Muscle of back (tissue), 11 donors: ENCODE data around the gene MYO5C. TPM values are rescaled to one million over a fixed set of nuclear protein-coding genes. Genes with fewer than 3 reads are reported as not detected.

Experiments
- DNase-seq, 3 donors: peaks; one replicate each; pipeline versions ENCODE4 v3.0.0 to v3.0.0-alpha.2; 2013
- polyA plus RNA-seq, 10 donors: library from polyadenylated mRNA; unstranded; fragments of 120-200 nt; gene quantifications; one replicate each; pipeline ENCODE4 v1.2.1, GENCODE V29; 2013; ENCODE audit not compliant: insufficient read length in 10 of 10

MYO5C gene
- polyA plus RNA-seq, 10 donors = 4.0 to 11.8 (median 6.7) TPM

DNA sequence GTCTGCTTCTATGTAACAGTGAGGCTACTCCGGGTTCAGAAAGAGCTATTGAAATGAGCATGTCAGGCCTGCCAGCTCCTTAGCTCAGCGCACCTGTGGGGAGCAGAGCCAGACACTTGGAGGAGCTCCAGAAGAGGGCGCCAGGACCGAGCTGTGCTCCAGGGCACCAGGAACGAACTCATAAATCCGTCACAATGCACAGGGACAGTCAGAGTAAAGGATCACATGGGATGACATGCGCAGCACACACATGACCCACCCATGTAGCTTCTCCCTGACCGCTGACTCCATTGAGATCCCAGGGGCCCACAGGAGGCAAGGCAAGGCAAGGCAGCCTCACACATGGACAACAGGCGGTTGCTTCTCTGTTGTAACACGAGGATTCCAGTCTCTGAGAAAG, 78.4 kb downstream of the MYO5C start:
- DNase-seq = no peak

DNA sequence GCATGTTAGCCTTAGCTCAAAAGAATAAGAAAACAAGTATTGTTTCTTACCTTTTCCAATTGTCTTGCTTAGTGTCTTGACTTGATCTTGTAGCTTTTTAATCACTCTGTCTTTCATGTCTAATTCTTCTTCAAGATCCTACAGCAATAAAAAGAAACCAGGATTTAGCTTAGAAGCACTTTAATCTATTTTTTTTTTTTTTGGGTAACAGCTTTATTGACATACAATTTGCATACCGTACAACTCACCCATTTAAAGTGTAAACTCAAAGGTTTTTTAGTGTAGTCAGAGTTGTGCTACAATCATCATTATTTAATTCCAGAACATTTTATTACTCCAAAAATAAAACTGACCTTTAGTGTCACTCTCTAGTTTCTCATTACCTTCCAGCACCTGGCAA, 81.1 kb downstream of the MYO5C start:
- DNase-seq = no peak

DNA sequence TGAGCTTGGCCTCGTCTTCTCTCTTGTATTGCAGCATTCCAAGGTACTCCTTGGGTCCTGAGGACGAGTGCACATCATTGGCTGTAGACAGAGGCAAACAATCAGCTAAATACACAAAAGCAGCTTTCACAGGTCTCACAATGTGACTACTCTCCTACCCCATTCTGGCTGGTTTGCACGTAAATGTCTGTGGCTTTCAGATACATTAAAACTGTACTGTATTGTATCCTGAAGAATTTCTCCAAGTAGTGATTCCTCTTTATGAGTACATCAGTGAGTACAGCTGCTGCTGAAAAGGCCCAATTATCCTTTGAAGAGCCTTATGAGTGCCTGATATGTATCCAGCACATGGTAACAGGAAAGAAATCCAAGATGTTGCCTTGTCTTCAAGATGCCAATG, 82.4 kb downstream of the MYO5C start:
- DNase-seq = no peak

DNA sequence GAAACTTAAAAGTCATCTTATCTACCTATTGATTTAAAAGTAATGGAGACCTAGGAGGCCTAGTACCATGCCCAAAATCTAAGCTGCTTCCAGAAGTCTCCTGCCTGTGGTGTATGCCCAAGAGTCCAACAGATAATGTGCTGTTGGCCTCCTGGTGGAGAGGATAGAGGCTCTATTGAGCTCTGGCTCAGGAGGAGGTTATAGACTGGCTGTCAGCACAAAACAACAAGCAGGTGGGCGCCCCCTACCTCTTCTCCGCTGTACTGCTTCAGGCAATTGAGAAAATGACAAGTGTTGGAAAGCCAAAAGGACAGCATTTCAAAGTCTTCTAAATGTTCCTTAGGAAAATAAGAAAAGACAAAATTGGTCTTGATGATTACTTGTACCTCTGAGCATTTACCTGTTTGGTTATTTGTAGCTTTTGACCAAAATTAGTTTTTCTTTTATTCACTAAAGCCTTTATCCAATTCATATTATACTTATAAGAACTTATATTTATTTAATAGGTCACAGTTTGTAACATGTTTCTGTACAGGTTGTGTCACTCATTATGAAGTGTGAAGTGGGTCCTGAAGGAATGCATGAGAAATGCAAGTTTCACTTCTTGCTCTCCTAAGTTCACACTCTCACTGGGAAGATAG, 87.2 kb downstream of the MYO5C start:
- peak in 2 of 3 donors; percentile 32 to 45 for DNase-seq

DNA sequence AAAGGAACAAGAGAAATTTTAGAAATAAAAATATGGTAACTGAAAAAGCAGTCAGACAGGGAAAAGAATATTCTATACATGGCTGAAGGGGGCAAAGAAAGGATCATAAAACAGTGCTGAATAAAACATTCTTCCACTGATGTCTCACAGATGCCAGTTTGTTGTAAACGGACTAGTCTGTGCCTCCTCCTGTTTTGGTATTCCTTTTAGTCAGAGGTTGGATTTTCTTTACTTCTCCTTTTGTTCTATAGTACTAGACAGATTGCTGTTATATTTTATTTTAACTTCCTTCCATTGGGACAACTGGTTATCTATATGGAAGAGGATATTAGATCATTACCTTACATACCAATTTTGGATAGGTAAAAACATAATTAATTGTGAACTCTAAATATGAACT, 88.4 kb downstream of the MYO5C start:
- DNase-seq = no peak

DNA sequence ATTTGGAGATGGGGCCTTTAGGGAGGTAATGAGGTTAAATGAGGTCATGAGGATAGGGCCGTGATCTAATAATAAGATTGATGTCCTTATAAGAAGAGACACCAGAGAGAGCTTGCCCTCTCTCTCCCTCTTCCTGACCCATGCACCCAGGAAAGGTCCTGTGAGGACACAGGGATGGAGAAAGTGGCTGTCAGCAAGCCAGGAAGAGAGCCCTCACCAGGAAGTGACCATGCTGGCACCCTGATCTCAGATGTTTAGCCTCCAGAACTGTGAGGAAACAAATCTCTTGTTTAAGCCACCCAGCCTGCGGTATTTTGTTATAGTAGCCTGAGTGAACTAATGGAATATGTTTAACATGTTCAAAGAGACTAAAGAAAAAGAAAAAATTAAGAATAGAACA, 89.2 kb downstream of the MYO5C start:
- DNase-seq = no peak

DNA sequence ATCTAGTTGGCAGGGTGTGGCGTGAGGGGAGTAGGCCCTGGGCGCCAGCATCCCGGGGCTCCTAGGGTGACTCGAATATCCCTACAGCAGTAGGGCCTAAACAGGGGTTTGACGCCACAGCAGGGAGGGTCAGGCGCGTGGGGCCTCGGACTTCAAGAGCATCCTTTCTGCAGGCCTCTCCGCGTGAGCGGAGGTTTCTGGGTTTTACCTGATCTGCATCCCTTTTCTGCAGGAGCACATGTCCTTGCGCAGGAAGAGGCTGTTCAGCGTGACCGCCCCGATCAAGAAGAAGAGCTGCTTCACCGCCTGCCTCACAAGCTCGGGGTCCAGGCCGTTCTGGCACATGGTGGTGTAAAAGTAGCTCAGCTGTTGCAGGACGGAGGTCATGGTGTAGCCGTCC, 90.9 kb downstream of the MYO5C start:
- no peak for DNase-seq

DNA sequence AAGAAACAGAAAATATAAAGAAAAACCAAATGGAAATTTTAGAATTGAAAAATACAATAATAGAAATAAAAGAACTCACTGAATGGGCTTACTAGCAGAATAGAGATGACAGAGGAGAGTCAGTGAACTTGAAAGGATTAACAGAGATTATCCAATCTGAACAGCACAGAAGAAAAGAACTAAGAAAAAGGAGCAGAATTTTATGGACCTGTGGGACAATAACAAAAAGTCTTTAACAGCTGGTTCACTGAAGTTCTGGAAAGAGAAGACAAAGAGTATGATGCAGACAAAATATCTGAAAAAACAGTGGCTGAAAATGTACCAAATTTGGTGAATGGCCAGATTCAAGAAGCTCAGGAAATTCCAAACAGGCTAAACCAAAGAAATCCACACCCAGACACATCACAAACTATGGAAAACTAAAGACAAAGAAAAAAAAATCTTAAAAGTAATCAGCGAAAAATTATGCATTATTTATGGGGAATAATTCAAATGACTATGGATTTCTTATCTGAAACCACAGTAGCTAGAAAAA, 94.7 kb downstream of the MYO5C start:
- DNase-seq = no peak

DNA sequence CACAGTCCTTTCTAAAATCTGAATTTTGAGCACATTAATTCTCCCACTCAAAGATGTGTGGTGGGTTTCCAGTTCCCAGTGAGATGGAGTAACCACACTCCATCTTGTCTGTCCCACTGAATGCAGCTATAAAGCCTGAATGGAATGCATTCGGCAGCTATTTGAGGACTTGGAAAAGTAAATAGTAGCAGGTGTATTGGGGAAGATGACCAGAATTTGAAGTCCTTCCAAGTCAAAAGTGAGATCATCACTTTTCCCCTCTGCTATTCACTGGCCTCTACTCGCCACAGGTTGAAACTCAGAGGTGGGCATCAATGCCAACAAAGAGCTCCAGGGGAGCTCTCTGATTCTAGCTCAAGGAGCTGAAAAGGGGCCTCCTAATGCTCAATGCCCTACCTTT, 96.3 kb downstream of the MYO5C start:
- no peak for DNase-seq

DNA sequence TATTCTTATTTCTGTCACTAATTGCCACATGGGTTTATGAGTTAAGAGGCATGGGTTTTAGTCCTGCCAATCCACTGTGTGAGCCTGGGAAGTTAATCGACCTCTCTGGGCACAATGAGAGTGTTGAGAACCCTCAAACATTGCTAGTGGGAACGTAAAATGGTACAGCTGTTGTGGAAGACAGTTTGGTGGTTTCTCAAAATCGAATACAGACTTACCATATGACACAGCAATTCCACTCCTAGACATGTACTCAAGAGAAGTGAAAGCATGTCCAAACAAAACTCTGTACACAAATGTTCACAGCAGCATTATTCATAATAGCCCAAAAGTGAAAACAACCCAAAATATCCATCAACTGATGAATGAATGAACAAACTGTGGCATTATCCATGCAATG, 98.7 kb downstream of the MYO5C start:
- no peak for DNase-seq

DNA sequence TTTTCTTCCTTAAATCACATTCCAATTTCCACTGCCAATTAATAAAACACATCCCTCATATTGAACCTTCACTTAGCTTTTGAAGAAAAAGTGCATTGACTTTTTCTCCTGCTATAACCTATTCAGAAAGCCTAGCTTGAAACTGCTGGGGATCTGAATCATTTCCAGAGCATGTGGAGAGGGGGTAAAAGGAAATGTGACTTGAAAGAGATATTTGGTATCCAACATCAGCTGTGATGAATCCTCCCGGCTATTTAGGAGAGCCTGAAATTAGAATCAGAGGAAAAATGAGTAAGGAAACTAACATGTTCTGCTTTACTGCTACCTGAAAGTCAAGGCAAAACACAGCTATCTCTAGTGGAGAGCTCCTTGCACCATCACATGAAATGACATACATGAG, 101.8 kb downstream of the MYO5C start:
- DNase-seq = no peak

DNA sequence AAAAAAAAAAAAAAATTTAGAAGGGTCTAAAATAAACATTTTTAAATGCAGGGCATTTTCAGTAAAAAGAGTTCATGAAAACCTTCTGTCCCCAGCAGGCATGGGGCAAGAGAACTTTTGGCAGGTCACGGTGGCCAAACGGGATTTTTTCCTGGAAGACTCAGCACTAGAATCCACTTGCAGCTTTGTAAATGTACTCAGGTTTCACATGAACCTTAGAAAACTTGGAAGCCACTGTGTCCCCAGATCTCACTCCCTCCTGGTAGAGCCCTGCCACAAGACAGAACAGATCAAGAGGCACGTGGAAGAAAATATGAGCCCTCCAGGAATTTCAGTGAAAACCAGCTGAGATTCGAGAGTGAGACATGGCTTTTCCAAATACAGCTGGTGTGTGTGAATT, 102.3 kb downstream of the MYO5C start:
- no peak for DNase-seq

DNA sequence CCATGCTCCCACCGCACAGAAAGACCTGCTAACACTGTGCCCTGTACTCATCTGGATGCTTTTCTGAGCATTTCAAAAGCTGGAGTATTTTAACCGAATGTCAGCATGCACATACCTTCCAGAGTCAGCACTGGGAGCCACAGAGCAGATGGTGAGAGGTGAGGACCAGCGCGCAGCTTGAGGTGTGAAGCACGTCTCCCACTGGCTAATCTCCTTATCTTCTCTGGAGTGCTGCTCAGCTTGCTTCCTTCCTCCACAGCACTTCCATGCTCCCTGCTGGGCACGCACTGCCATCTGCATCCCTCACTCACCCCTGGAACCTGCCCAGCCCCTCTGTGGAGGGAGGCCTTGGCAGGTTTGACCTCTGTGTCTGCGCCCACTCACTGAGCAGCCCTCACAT, 104.4 kb downstream of the MYO5C start, which contains the start of gene GNB5:
Gene GNB5, minus strand, starts transcription at position 186 of the 400 bp plus-strand sequence. CDS start 6,716 bp downstream, outside the sequence.
- no peak for DNase-seq

DNA sequence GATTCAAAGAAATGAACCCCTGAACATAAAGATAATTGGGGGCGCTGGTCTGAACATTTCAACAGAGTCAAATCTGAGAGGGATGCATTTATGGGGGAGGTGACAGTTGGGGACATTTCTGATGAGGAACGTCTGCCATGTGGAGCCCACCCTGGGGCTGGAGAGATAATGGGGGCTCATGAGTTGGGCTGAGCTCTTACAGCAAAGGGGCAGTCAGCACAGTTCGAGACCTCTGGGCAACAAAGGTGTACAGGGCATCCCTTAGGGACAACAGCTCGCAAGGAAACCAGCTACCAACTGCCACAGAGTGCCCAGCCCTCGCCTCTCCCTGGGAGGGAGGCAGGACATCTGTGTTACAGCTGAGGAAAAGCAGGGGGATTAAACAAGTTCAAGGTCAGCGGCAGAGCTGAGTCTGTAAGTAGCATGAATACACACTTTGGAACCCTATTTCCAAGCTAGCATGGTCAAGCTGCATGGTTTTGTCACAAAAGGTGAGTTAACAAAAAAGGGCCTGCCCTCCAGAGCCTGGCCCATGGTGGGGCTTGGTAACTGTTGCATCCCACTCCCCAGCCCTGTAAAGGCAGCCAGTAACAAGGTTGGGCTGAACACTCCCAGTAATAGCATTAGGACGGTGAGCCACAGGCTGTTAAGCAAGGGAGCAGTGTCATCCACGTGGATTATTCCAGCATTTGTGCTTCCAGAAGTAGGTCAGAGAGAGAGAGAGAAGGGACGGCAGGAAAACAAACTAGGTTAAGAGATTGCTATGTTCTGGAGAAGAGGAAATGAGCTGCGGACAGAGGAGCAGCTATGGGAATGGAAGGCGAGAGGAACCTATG, 108.7 kb downstream of the MYO5C start:
- DNase-seq = no peak

DNA sequence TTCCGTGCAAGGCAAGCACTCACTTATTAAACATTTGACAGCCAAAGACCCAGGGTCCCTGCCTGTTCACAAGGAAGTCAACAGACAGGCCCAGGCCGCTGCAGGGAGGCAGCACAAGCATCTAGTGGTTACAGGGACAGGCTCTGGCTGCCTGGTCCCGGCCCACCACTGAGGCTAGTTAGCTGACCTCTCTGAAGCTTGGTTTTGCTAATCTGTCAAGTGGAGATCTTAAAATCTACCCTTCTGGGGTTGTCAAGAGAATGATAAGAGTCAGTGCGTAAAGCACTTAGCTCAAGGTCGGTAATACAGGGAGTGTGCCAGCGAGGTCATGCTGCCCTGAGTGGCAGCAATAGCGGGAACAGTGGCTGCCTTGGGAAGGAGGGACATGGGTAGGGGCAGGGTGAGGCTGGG, 110.4 kb downstream of the MYO5C start:
- DNase-seq = no peak

DNA sequence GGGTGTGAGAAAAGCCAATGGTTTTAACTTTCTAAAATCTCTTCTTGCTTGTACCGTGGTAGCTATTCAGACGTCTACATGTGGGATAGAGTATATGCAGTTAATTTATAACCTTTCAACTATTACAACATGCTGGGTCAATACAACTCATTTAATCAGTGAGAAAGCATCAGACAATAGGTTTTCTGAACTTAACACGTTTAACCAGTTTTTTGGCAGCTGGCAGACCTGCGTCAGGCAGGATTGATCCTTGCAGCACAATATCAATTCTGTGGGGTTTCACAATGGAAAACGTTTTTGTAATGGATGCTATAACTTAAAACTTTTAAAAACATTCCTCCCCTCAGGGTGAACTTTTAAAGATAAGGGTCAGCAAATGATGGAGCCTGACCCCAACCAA, 110.9 kb downstream of the MYO5C start:
- no peak for DNase-seq

DNA sequence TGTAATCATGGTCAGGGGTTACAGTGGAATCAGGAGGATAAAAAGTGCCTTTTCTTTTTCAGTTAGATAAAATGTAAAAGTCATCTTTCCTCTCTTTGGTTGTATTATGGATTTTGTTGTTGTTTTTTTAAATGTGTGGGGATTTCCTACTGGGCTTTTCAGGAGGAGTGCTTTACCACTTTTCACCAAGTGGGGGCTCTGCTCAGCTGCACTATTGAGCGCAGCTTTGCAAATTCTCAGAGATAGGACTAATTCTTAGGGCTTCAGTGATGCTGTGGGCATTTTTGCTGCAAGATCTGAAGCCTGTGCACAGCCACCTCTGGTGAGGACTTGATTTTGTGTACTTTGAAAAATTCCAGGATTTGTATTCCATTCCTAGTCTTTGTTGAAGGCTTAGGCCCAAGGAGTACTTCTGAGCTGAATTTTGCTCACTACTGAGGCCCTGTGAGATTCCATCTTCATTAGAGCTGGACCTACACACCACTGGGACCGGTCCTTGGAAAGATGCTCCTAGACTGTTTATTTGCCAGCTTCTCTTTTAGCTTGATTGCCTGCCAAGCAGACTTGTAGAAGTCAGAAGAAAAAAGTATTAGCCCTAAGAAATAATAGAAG, 111.9 kb downstream of the MYO5C start:
- DNase-seq = peak in 1 of 3 donors; percentile 40

DNA sequence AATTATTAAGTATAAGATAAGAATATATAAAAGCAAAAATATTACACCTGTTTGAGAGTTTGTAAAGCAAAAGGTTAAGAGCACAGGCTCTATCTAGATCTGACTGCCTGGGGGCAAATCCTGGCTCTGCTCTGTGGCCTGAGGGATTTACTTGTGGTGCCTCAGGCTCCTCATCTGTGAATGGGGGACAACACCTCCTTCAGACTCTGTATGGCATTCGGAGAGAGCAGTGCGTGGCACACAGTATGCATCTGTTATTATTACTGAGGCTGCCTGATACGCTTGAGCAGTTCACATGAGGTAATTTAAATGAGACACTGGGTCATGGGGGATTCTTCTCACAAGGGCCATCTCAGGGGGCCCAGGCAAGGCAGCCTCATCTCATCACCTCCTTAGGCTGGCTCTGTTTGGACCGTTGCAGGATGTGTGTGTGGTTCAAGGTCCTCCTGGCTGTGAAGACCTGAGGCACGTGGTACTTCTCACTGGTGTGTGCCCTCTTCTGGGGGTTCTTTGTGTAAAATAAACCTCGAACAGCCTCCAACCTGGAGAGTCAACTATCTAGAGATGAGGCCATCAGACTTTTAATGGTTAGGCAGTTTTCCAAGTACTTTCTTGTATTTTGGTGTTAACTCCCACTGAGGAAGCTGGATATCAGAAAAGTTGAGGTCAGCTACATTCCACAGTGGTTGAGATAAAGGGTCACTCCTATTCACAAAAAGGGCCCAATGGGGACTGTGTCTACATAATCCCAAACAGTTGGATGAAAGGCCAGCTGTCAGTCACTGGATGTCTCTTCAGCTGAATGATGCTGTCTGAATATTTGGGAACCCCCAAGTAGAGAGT, 113.4 kb downstream of the MYO5C start:
- DNase-seq = no peak

DNA sequence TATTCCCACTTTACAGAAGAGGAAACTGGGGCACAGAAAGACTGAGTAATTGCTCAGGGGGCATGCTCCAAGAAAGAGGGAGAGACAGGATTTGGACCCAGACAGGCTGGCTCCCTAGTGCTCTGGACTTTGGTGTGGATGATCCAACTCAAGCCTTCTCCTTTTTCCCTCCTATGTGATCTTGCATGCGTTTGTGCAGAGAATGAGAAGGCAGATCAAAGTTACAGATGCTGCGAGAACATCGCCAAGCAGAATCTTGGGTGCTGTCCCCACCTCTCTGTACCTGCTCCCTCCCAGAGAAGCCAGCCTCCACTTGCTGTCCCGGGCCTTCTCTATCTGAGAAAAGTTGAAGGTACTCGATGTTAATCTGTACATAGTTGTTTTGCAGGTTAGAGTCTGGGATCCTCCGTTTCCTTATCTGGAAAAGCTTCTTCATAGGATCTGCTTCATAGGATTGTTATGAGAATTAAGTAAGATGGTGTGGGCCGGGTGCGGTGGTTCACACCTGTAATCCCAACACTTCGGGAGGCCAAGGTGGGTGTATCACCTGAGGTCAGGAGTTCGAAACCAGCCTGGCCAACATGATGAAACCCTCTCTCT, 114.7 kb downstream of the MYO5C start:
- no peak for DNase-seq

DNA sequence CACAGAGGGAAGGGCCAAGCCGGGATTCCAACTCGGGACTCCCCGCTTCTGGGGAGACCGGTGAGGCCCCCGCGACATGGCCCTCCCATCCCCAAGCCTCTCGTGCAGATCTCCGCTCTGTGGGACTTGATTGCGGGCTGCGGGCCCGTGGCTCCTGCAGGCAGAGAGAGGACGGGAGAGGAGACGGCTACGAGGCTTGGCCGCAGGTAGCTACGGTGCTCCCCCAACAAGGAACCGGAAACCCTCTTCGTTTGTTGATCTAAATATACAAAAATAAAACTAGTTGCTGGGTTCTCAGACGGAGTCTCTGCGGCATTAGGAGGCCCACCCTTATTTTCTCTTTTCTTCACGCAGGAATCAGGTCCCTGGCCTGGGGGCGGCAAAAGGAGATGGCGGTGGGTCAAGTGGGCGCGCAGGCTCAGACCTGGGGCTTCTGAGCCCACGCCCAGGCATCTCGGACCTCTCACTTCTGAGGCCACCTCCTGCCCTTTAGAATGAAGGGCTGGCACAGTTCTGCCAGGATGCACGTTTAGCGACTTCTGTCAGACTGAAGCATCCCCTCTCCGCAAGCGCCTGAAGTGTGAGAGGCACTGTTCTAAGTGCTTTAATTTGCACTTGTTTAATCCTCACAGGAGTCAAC, 115.3 kb downstream of the MYO5C start:
- no peak for DNase-seq
